Sciatic nerve (tissue), 2 donors: ENCODE measurements around the gene AGPAT4. TPM values are rescaled to one million over a fixed set of nuclear protein-coding genes. Genes with fewer than 3 reads are reported as not detected.

Source experiments
- ATAC-seq: fragments of 200-7000 bp; cut with Tn5 transposase; one replicate; pipeline ENCODE4 v1.9.1; 2020; ENCODE audit warnings: mild to moderate bottlenecking, moderate library complexity
- DNase-seq: peaks from one replicate; pipeline ENCODE4 v3.0.0-alpha.2; 2020; ENCODE audit warnings: low spot score
- intact Hi-C: fragments of 100-400 bp; cut with DNase I; formaldehyde crosslinking; loops from one replicate; pipeline ENCODE4 v1.14.2; 2022
- total RNA-seq: library from RNA; stranded (reverse); fragmentation: NEBNext Ultra II Directional; extraction: Animal tissue kit (Norgen Biotek cat#: 25700); gene quantifications from one replicate; pipeline ENCODE4 v1.2.1, GENCODE V29; 2021
- donor health status: DM: no; HTN: no; CAD: no.
- donor health status: DM: no; HTN: no; CAD: no.

Gene AGPAT4
- total RNA-seq, 1 donor from 2014 or later, result 25.7 TPM

- intact Hi-C loops, result no loop called here
- ATAC-seq (no peak), DNase-seq (no peak)
These were observed 57.1 kb downstream of the AGPAT4 start for GRCh38 chr6:161216616-161217205.

GRCh38 chr6:161215876-161216615 is 57.8 kb downstream of the AGPAT4 start:
- intact Hi-C loops, result no loop called here
- DNase-seq (no peak), ATAC-seq (no peak)

DNA sequence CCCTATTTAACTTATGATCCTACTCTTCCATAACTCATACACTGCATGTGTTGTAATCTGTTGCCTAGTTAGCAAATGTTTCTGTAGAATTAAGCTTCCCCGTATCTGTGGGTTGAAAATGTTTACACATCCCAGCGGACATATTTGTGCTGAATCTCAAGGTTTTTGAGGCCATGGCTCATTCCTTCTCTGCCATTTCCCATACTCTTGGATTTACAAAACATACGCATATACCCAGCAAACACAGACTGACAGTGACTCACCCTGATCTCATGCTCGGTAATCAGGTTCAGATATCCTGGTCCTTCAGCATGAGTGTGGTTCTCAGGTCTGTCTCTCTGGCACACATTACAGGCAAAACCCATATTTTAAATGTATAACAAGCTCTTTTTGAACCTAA is 58.7 kb downstream of the AGPAT4 start:
- intact Hi-C loops, result no loop called here
- no peak for DNase-seq
- ATAC-seq, result no peak

- no peak for DNase-seq
- ATAC-seq, result no peak
- intact Hi-C loops, result no loop called here
These were observed 59.1 kb downstream of the AGPAT4 start for GRCh38 chr6:161214722-161215121.

DNA sequence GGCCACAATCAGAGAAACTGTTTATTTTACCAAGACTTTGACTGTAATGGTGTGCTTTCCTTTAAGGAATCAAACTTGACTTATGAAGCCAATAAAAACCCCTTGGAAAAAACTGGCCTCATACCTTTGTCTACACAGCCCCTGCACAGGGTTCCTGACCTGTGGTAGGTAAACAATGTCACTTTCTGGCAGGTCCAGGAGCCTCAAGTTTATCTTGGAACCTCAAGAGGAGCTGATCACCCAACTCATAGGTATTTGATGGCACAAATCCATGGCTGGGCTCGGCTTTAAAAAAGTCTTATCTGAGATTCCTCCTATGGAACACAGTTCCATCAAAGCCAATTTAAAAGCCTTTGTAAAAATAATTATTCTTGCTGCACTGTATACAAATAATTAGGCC is 61.0 kb downstream of the AGPAT4 start:
- ATAC-seq, result no peak
- intact Hi-C loops, result no loop called here
- no peak for DNase-seq

DNA sequence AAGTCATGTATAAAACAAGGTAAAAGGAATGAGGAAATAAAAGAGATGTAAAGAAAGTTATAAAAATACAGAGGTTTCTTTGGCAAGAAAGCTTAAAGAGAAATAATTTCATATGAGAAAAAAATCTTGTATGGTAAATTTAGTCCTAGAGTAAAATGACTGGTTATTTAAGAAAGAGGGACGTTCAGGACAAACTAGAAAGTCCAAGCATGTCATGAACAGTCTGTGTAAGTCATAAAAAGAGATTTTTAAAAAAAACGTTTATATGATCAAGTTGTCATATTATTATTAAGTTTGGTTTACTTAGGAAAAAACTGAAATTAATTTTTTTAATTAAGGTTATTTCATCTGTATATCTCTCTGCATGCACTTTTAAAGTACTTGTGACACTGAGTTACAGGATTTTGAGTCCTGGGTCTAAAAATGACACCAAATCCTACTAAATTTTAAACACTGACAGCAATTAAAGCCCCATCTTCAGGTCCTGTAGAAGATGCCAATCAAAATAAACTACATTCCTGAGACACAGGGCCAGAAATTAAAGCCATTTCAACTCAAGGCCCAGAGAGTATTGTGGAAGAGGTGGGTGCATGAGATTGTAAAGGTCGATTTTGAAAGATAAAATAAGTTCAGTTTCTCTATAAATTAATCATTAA is 62.4 kb downstream of the AGPAT4 start:
- DNase-seq, result no peak
- intact Hi-C loops, result no loop called here
- ATAC-seq, result no peak

GRCh38 chr6:161210857-161211256 is 63.0 kb downstream of the AGPAT4 start:
- ATAC-seq, result no peak
- intact Hi-C loops, result no loop called here
- DNase-seq, result no peak

DNA sequence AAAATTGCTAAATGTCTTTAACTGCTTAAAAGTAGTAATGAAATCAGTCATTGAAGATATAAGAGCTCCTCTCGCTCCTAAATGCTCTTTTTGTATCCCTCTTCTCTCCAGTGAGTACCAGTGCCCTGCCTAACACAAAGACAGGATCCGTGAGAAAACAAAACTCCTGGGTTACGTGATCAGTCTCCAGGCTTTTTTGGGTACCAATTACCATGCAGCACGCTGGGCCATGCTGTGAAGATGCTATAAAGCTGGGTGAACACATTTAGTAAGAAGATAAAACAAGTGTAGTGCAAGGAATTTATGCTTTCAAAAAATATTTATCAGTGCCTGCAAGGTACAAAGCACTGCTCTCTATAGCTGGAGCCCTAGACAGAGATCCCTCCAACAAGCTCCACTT is 66.7 kb downstream of the AGPAT4 start:
- no peak for DNase-seq
- ATAC-seq, result no peak
- intact Hi-C loops, result no loop called here

- ATAC-seq (no peak), DNase-seq (no peak)
- intact Hi-C loops, result no loop called here
These were observed 68.8 kb downstream of the AGPAT4 start for GRCh38 chr6:161204866-161205557.

- DNase-seq (no peak), ATAC-seq (no peak)
- intact Hi-C loops, result no loop called here
These were observed 73.1 kb downstream of the AGPAT4 start for GRCh38 chr6:161200610-161201370.

DNA sequence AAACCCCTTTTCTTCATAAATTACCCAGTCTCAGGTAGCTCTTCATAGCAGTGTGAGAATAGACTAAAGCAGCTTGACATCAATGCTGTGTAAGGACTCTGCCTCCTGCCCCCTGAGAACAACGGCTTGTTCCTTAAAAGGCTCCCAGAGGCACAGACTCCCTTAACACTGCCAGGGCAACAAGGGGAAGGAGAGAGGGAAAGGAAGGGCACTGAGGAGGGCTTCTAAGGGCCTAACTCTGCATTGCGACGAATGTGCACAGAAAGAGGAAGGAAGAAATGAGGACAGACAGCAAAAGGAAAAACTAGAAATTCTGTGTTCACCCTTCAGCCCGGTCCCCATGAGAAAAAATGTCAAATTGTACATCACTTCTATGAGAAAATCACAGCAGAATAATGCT is 74.0 kb downstream of the AGPAT4 start:
- intact Hi-C loops, result no loop called here
- no peak for ATAC-seq

DNA sequence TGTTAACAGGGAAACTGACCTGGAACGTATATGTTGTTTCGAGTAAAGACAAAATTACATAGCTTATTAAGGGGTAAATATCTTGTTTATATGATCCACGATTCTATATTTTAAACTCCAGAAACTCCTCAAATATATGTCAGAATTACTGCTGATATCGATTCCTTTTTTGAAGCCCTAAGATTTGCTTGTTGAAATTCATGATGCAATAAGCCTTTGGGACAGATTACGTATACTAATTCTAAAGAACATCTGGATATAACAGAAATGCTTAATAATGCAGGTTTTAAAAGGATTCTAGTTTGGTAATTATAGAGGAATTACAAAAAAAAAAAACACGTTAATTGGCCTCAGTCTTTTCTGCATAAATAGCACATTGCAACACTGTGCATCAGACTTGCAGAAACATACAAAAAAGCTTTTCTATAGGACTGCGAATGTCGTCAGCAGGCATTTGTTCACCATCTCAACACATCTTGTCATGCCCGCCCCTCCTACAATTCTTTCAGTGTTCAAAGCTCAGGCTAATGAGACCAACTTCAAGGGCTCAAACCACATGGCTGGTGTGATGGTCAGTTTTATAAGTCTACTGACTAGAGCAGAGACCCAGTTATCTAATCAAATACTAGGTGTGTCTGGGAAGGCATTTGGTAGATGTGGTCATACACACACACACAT is 74.9 kb downstream of the AGPAT4 start:
- no peak for ATAC-seq
- no peak for DNase-seq
- intact Hi-C loops, result no loop called here

More for the DNA sequence above, 74.0 kb downstream of the AGPAT4 start:
- no peak for DNase-seq

DNA sequence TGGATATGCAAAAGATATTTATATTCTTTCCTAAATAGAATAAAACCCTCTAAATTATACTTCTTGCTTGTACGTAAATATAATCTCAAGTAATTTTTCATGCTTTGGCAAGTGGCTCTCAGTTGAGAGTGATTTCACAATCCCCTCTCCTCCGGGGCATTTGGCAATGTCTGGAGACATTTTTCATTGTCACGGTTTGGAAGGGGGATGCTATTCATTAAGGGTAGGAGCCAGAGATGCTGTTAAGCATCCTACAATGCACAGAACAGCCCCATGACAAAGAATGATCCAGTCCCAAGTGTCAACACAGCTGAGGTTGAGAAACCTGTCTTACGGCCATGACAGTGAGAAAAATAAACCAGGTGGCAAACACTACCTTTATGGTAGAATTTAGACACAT is 75.7 kb downstream of the AGPAT4 start:
- ATAC-seq (no peak), DNase-seq (no peak)
- intact Hi-C loops, result no loop called here

DNA sequence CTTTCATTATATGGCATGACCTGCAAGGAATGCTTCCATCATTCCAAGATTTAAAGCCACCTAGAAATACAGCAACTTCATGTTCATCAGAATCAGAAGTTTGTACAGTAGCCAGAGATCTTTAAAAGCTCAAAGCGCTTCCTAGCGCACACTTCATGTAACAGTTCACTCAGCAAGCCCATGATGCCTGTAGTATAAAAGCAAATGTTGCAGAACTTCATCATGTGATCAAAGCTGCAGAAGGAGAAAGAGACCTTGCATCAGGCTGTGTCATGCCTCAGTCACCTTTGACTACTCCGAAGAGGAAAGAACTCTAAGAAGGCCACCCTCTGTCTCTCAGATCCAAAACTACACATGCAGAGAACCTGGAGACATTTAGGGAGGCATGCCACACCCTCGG is 78.5 kb downstream of the AGPAT4 start:
- DNase-seq (no peak), ATAC-seq (no peak)
- intact Hi-C loops, result no loop called here

- DNase-seq, result no peak
- ATAC-seq, result no peak
- intact Hi-C loops, result no loop called here
These were observed 79.5 kb downstream of the AGPAT4 start for GRCh38 chr6:161194374-161194773.

GRCh38 chr6:161192636-161193411 is 81.0 kb downstream of the AGPAT4 start:
- no peak for DNase-seq
- intact Hi-C loops, result no loop called here
- no peak for ATAC-seq

- intact Hi-C loops, result no loop called here
- DNase-seq, result no peak
- no peak for ATAC-seq
These were observed 82.2 kb downstream of the AGPAT4 start for GRCh38 chr6:161191671-161192070.

DNA sequence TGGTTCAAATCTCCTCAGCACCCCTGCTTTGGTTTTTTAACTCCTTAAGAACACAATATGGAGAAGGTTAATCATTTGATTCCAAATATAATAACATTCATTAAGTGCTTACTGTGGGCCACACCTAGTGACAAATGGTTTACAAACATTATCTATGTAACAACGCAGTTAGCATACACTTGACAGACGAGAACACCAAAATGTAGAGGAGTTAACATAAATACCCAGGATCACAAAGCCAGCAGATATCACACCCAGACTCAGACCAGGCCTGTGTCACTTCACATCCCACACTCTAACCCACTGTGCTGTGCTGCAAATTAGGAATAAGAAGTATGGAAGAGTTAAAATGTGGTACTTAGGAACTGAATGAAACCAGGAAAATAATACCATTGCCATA is 82.9 kb downstream of the AGPAT4 start:
- intact Hi-C loops, result no loop called here
- DNase-seq (no peak), ATAC-seq (no peak)
